ENCODE measurements around the gene FGF4. TPM values are rescaled to one million over a fixed set of nuclear protein-coding genes. Genes with fewer than 3 reads are reported as not detected.

FGF4 gene
- total and polyA plus RNA-seq, 2 donors (not counting 3 experiments of a cell fraction or from before 2014, with no cell fraction given), result not detected

DNA sequence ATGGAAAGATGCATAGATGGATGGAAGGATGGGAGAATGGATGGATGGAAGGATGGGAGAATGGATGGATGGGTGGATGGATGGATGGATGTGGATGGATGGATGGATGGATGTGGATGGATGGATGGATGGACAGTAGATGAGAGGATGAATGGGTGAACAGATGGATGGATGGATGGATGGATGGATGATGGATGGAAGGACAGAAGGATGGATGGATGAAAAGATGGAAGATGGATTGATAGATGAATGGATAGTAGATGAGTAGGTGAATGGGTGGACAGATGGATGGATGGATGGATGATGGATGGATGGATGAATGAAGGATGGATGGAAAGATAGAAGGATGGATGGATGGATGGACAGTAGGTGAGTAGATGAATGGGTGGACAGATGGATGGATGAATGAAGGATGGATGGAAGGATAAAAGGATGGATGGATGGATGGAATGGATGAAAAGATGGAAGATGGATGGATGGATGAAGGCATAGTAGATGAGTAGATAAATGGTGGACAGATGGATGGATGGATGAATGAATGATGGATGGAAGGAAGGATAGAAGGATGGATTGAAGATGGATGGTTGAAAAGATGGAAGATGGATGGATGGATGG, 28.6 kb upstream of the FGF4 start:
- no peaks in the 10 kb centered on the region for H3K9me3 ChIP-seq (replicated peaks; ENCODE audit: control insufficient read depth, insufficient read depth, low read length)
- no peaks in the 10 kb centered on the region for H3K79me2 ChIP-seq (ENCODE audit: control insufficient read depth, insufficient read depth, low read length)
- intact Hi-C loops (cut with micrococcal nuclease) (no loop called here), dilution Hi-C loops (cut with MboI; ENCODE audit: extremely low pct_ligation_motif_present, low sequenced_read_pairs) (no loop called here)
- H3K27ac ChIP-seq (ENCODE audit: insufficient read depth, low read depth, low read length), result no peak overlapping the region
- no TSS peak for BruUV-seq (replicated peaks)
- H3K9me1 ChIP-seq (replicated peaks; ENCODE audit: control insufficient read depth, extremely low read depth, insufficient read depth, low read length), result no peaks in the 10 kb centered on the region
- peaks cover 0 to 2% of the 10 kb centered on the region in 2 experiments for H3K27me3 ChIP-seq (ENCODE audit: control insufficient read depth in 2 of 2, insufficient read depth in 2 of 2, low read length in 2 of 2)
- ChIA-PET CTCF (interaction anchor here (1.0 to 1.2 kb wide), 2 partner anchors 118 to 119 kb away, joined by 4 to 5 read pairs; no protein-coding TSS in a partner anchor), POLR2A (no interaction called here)
- no peak for TF ChIP-seq JUN (IDR thresholded peaks at IDR 0.05; ENCODE audit: borderline replicate concordance, insufficient read depth, insufficient read length, low read depth)
- TF ChIP-seq POLR2AphosphoS5 (IDR thresholded peaks at IDR 0.05; ENCODE audit: insufficient read depth, low read depth, low read length), result no peak
- no peak for TF ChIP-seq POLR2A (IDR thresholded peaks at IDR 0.05; ENCODE audit: low read depth, low read length)
- TF ChIP-seq, protein P1, sequence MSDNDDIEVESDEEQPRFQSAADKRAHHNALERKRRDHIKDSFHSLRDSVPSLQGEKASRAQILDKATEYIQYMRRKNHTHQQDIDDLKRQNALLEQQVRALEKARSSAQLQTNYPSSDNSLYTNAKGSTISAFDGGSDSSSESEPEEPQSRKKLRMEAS (IDR thresholded peaks at IDR 0.05; ENCODE audit: insufficient read depth, insufficient read length), result no peak
- TF ChIP-seq EZH2 (IDR thresholded peaks at IDR 0.05; ENCODE audit: borderline replicate concordance, low read depth, low read length, severe bottlenecking), result no peak
- TF ChIP-seq GATA2 (IDR thresholded peaks at IDR 0.05; ENCODE audit: insufficient read depth, insufficient read length, low read depth, low read length), result no peak
- TF ChIP-seq MYC (IDR thresholded peaks at IDR 0.05; ENCODE audit: low read depth, low read length), result no peak
- TF ChIP-seq FOS (IDR thresholded peaks at IDR 0.05; ENCODE audit: borderline replicate concordance, insufficient read depth, low read length), result no peak
- TF ChIP-seq, protein P2, sequence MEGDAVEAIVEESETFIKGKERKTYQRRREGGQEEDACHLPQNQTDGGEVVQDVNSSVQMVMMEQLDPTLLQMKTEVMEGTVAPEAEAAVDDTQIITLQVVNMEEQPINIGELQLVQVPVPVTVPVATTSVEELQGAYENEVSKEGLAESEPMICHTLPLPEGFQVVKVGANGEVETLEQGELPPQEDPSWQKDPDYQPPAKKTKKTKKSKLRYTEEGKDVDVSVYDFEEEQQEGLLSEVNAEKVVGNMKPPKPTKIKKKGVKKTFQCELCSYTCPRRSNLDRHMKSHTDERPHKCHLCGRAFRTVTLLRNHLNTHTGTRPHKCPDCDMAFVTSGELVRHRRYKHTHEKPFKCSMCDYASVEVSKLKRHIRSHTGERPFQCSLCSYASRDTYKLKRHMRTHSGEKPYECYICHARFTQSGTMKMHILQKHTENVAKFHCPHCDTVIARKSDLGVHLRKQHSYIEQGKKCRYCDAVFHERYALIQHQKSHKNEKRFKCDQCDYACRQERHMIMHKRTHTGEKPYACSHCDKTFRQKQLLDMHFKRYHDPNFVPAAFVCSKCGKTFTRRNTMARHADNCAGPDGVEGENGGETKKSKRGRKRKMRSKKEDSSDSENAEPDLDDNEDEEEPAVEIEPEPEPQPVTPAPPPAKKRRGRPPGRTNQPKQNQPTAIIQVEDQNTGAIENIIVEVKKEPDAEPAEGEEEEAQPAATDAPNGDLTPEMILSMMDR (IDR thresholded peaks at IDR 0.05; ENCODE audit: extremely low read depth in 1 of 2, insufficient read depth in 1 of 2, low read depth in 1 of 2, low read length in 2 of 2), result no peak
- no peak overlapping the region for H3K4me3 ChIP-seq (replicated peaks in 1 of 3; ENCODE audit: insufficient read depth in 1 of 3, low read depth in 1 of 3, low read length in 3 of 3)
- no peak overlapping the region for H3K4me2 ChIP-seq (ENCODE audit: insufficient read depth, low read length)
- H4K20me1 ChIP-seq (replicated peaks; ENCODE audit: control insufficient read depth, extremely low read depth, insufficient read depth, low read length), result no peaks in the 10 kb centered on the region
- H3K9ac ChIP-seq (replicated peaks; ENCODE audit: extremely low read depth, insufficient read depth, low read length), result no peak overlapping the region
- no peaks in the 10 kb centered on the region for H3K36me3 ChIP-seq (ENCODE audit: control insufficient read depth in 2 of 2, extremely low read depth in 1 of 2, insufficient read depth in 2 of 2, low read length in 2 of 2)
- DNase-seq (ENCODE audit: low read depth, low spot score) (no peak), FAIRE-seq (no peak)
- no peaks in the 10 kb centered on the region for H3K4me1 ChIP-seq (ENCODE audit: control insufficient read depth, extremely low read depth, insufficient read depth, low read length)
- no peak overlapping the region for H2AFZ ChIP-seq (ENCODE audit: low read depth, low read length)

All from endothelial cell of umbilical vein (primary cell).